Measurements from ENCODE around the gene CACUL1.
"Not testable (repeated sequence)": the region's sequence is repeated elsewhere in the genome, so short reads cannot be mapped to it uniquely, and the experiment has no call there.

The CACUL1 gene

GRCh38 chr10:118754556-118755423 is at the start of gene CACUL1:
TSS of gene CACUL1 (minus strand) at chr10:118754970. CDS start at chr10:118754762, 208 bp downstream.
- peak; percentile 100 for DNase-seq

GRCh38 chr10:118804262-118804773 is 49.5 kb upstream of the CACUL1 start:
- DNase-seq: no peak

GRCh38 chr10:118802126-118802793 is 47.5 kb upstream of the CACUL1 start:
- DNase-seq: no peak

- DNase-seq: no peak
Observed at GRCh38 chr10:118800920-118801319, 46.1 kb upstream of the CACUL1 start.

- DNase-seq: peak; percentile 32
Observed at GRCh38 chr10:118799777-118800176, 45.0 kb upstream of the CACUL1 start.

DNA sequence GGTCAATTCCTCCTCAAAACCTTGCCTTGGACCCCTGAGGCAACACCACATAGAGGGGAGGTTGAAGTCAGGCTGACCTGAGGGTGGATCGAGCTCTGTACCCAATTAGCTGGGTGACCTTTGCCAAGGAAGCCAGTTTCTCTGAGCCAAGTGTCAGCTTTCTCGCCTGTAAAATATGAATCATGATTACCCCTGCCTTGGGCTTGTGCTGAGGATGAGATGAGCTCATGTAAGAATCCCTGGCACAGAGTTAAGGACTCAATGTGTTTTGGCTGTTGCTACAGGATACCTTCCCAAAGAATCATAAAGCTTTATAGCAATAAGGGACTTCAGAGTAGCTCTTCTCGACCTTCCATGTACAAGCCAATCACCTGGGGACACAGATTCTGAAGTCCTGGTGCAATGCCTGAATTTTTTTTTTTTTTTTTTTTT is 43.5 kb upstream of the CACUL1 start:
- DNase-seq: peak; percentile 64

DNA sequence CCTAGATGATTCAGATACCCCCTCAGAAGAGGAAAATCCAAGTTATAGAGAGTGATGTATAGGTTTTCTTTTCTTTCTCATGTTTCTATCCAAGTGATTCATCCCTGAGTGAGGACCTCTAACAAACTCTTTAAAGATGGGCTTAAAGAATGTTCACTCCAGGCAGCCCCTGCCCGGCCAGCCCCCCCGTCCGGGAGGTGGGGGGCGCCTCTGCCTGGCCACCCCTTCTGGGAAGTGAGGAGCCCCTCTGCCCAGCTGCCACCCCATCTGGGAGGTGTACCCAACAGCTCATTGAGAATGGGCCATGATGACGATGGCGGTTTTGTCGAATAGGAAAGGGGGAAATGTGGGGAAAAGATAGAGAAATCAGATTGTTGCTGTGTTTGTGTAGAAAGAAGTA is 40.2 kb upstream of the CACUL1 start:
- not testable (repeated sequence) for DNase-seq

- DNase-seq: no peak
Observed at GRCh38 chr10:118793545-118793944, 38.8 kb upstream of the CACUL1 start.

GRCh38 chr10:118792526-118792925 is 37.8 kb upstream of the CACUL1 start:
- no peak for DNase-seq

DNA sequence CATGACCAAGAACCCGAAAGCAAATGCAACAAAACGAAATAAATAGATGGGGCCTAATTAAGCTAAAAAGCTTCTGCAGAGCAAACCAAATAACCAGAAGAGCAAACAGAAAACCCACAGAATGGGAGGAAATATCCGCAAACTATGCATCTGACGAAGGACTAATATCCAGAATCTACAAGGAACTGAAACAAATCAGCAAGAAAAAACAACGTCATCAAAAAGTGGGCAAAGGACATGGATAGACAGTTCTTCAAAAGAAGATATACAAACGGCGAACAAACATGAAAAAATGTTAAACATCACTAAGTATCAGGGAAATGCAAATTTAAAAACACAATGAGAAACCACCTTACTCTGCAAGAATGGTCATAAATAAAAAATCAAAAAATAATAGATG is 35.3 kb upstream of the CACUL1 start:
- no peak for DNase-seq

- DNase-seq: no peak
Observed at GRCh38 chr10:118785551-118785950, 30.8 kb upstream of the CACUL1 start.

- DNase-seq: no peak
Observed at GRCh38 chr10:118783776-118784545, 29.2 kb upstream of the CACUL1 start.

DNA sequence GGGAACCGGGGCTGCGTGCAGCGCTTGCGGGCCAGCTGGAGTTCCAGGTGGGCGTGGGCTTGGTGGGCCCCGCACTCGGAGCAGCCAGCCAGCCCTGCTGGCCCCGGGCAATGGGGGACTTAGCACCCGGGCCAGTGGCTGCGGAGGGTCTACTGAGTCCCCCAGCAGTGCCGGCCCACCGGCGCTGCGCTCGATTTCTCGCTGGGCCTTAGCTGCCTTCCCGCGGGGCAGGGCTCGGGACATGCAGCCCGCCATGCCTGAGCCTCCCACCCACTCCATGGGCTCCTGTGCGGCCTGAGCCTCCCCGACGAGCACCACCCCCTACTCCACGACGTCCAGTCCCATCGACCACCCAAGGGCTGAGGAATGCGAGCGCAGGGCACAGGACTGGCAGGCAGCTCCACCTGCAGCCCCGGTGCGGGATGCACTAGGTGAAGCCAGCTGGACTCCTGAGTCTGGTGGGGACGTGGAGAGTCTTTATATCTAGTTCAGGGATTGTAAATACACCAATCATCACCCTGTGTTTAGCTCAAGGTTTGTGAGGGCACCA is 28.2 kb upstream of the CACUL1 start:
- not testable (repeated sequence) for DNase-seq

- no peak for DNase-seq
Observed at GRCh38 chr10:118781541-118781940, 26.8 kb upstream of the CACUL1 start.

DNA sequence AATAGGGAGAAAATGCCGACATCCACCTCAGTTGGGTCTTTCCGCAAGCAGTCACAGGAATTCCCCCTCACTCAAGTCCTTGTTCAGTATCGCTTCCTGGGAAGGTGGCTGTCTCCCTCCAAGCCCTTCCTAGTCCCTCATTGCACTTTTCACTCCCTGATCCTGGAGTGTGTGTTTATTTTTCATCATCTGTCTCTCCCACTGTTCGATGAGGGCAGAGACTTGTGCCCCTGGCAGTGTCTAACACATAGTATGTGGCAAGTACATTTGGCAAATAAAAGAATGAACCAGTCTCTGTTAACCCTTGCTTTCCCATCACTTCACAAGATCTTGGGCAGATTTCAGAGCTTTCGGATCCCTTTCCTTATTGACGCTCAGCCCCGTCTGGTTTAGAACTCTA is 24.0 kb upstream of the CACUL1 start:
- no peak for DNase-seq

- no peak for DNase-seq
Observed at GRCh38 chr10:118776960-118777359, 22.2 kb upstream of the CACUL1 start.

DNA sequence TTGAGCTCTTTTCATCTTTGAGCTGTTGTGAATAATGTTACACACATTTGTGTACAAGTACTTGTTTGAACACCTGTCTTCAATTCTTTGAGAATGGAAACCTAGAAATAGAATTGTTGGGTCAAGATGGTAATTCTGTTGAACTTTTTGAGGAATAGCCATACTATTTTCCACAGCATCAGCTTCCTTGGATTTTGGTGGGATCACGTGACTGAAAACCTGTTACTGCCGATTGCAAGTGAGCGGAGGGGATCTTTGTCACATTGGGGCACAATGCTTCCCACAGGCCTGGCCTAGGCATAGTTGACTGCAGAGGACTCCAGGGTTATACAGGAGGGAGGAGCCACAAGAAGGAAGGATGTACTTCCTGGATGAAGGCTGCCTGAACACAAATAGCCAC is 21.3 kb upstream of the CACUL1 start:
- DNase-seq: no peak

DNA sequence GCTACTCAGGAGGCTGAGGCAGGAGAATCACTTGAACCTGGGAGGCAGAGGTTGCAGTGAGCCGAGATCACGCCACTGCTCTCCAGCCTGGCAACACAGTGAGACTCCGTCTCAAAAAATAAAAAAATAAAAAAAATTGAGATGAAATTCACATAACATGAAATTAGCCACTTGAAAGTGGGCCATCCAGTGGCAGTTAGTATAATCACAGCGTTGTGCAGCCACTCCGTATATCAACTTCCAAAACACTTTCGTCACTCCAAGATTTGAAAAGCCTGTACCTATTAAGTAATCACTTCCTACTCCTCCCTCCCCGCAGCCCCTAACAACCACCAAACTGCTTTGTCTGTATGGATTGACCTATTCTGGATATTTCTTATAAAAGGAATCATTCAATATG is 20.7 kb upstream of the CACUL1 start:
- no peak for DNase-seq

GRCh38 chr10:118773041-118773440 is 18.3 kb upstream of the CACUL1 start:
- DNase-seq: no peak

GRCh38 chr10:118771976-118772375 is 17.2 kb upstream of the CACUL1 start:
- no peak for DNase-seq

GRCh38 chr10:118769898-118770600 is 15.3 kb upstream of the CACUL1 start:
- DNase-seq: no peak

Measured in EL (cell line).